GM23248 (cell line): ENCODE data around the gene RABL3. TPM values are rescaled to one million over a fixed set of nuclear protein-coding genes. Genes with fewer than 3 reads are reported as not detected.
A peak's percentile ranks its signal among the peaks of the same experiment; 100 is the strongest.

Experiments used
- DNase-seq: peaks from one replicate; pipeline ENCODE4 v3.0.0-alpha.2; 2015
- H2AFZ ChIP-seq: fragments of 200-600 bp; sonication (generic); 2 replicates; pipeline ENCODE4 v1.6.1; 2016; ENCODE audit warnings: antibody characterized with exemption
- H3F3A ChIP-seq: fragments of 200-600 bp; sonication (generic); 2 replicates; pipeline ENCODE4 v1.6.1; 2016; ENCODE audit warnings: mild to moderate bottlenecking, antibody characterized with exemption, mixed run types; ENCODE audit not compliant: insufficient read depth
- H3K27ac ChIP-seq: fragments of 200-600 bp; sonication (generic); 2 replicates; pipeline ENCODE4 v1.5.1; 2016; ENCODE audit warnings: mild to moderate bottlenecking
- H3K27me3 ChIP-seq: fragments of 200-600 bp; sonication (generic); replicated peaks from 2 replicates; pipeline ENCODE4 v1.6.1; 2016; ENCODE audit warnings: mild to moderate bottlenecking; ENCODE audit not compliant: insufficient read depth
- H3K36me3 ChIP-seq: fragments of 200-600 bp; sonication (generic); 2 replicates; pipeline ENCODE4 v1.6.1; 2016; ENCODE audit warnings: low read depth, mild to moderate bottlenecking
- H3K4me1 ChIP-seq: fragments of 200-600 bp; sonication (generic); 2 replicates; pipeline ENCODE4 v1.6.1; 2016; ENCODE audit warnings: mild to moderate bottlenecking; ENCODE audit not compliant: insufficient read depth
- H3K4me2 ChIP-seq: fragments of 200-600 bp; sonication (generic); one replicate; pipeline ENCODE4 v1.6.1; 2016; ENCODE audit warnings: mild to moderate bottlenecking; ENCODE audit not compliant: unreplicated experiment
- H3K4me3 ChIP-seq: fragments of 200-600 bp; sonication (generic); 2 replicates; pipeline ENCODE4 v1.5.1; 2016; ENCODE audit warnings: mild to moderate bottlenecking
- H3K79me2 ChIP-seq: fragments of 200-600 bp; sonication (generic); 2 replicates; pipeline ENCODE4 v1.6.1; 2016; ENCODE audit warnings: mild to moderate bottlenecking; ENCODE audit not compliant: insufficient read depth
- H3K9ac ChIP-seq: fragments of 200-600 bp; sonication (generic); 2 replicates; pipeline ENCODE4 v1.6.1; 2016; ENCODE audit warnings: mild to moderate bottlenecking
- H3K9me2 ChIP-seq: fragments of 200-600 bp; sonication (generic); 2 replicates; pipeline ENCODE4 v1.6.1; 2016; ENCODE audit warnings: mixed run types, mild to moderate bottlenecking, moderate library complexity; ENCODE audit not compliant: insufficient read depth
- H3K9me3 ChIP-seq: fragments of 200-600 bp; sonication (generic); one replicate; pipeline ENCODE4 v1.6.1; 2017; ENCODE audit warnings: low read depth
- H4K20me1 ChIP-seq: fragments of 200-600 bp; sonication (generic); 2 replicates; pipeline ENCODE4 v1.6.0; 2016; ENCODE audit not compliant: insufficient read depth
- EZH2 ChIP-seq: fragments of 200-600 bp; sonication (generic); IDR thresholded peaks from 2 replicates; pipeline ENCODE4 v1.6.1; 2018; ENCODE audit warnings: antibody characterized with exemption, mild to moderate bottlenecking; ENCODE audit not compliant: insufficient read depth, poor library complexity, severe bottlenecking
- EZH2phosphoT487 ChIP-seq: fragments of 200-600 bp; sonication (generic); IDR thresholded peaks from 2 replicates; pipeline ENCODE4 v1.6.1; 2018; ENCODE audit warnings: antibody characterized with exemption, moderate library complexity, mild to moderate bottlenecking, low read depth; ENCODE audit not compliant: insufficient read depth
- WGBS, 2 experiments: methylation state at CpG; one replicate each; pipeline ENCODE4 v1.1.6; 2015 to 2017; ENCODE audit warnings: low lambda C conversion rate in 2 of 2, low coverage in 1 of 2; ENCODE audit errors: missing lambda C conversion rate in 2 of 2; 5-methylcytosine and 5-hydroxymethylcytosine counted together
- in situ Hi-C: fragments of 300-500 bp; cut with MboI; formaldehyde crosslinking; loops from 2 replicates; pipeline ENCODE4 v1.15.0; 2020
- polyA plus RNA-seq: library from polyadenylated mRNA; unstranded; fragments of >200 nt; fragmentation: Nextera tagmentation; extraction: Ambion mirVana; gene quantifications from 2 replicates; pipeline ENCODE4 v1.2.1, GENCODE V29; 2016
- total RNA-seq: library from RNA; depleted of rRNA; stranded (reverse); fragments of >200 nt; shearing (Covaris generic); gene quantifications from 2 replicates; pipeline ENCODE4 v1.2.3, GENCODE V29; 2014

The RABL3 gene
- total and polyA plus RNA-seq, 2 experiments from 2014 or later: 17.2 to 27.4 TPM

- Histone ChIP-seq H3K4me3 (no peak overlapping the region), H3F3A (peaks cover 17% of the 10 kb centered on the region), H3K4me2 (no peak overlapping the region), H3K4me1 (peaks cover 23% of the 10 kb centered on the region), H2AFZ (no peak overlapping the region), H3K9ac (no peak overlapping the region), H3K27ac (no peak overlapping the region), H3K9me3 (no peaks in the 10 kb centered on the region), H3K27me3 (no peaks in the 10 kb centered on the region), H4K20me1 (no peaks in the 10 kb centered on the region), H3K79me2 (no peaks in the 10 kb centered on the region), H3K36me3 (no peaks in the 10 kb centered on the region), H3K9me2 (no peaks in the 10 kb centered on the region)
- 6% methylated on average over 1 of the region's 1 CpG for WGBS, 2 experiments
- DNase-seq: peak; percentile 4
- in situ Hi-C loops: no loop called here
- TF ChIP-seq EZH2phosphoT487 (no peak), EZH2 (no peak)
Observed at GRCh38 chr3:120683213-120683612, 59.1 kb downstream of the RABL3 start.

GRCh38 chr3:120682095-120682681 lies 60.1 kb downstream of the RABL3 start, which contains the start of gene HGD:
Gene HGD (minus strand): TSS chr3:120682239. CDS start chr3:120682111, 128 bp downstream.
- no peak for TF ChIP-seq EZH2phosphoT487
- TF ChIP-seq EZH2: no peak
- Histone ChIP-seq H3K4me1 (peaks cover 19% of the 10 kb centered on the region), H3K9ac (no peak within 1 kb of the TSS), H3K79me2 (no peaks in the 10 kb centered on the region), H2AFZ (no peak within 1 kb of the TSS), H3K9me2 (no peaks in the 10 kb centered on the region), H3K27me3 (no peaks in the 10 kb centered on the region), H3F3A (peaks cover 21% of the 10 kb centered on the region), H4K20me1 (no peaks in the 10 kb centered on the region), H3K9me3 (no peaks in the 10 kb centered on the region), H3K4me2 (no peak within 1 kb of the TSS), H3K36me3 (no peaks in the 10 kb centered on the region), H3K4me3 (no peak within 1 kb of the TSS), H3K27ac (no peak within 1 kb of the TSS)
- in situ Hi-C loops: no loop called here
- 93 to 96% methylated on average over 5 of the region's 5 CpGs for WGBS, 2 experiments
- DNase-seq: peak; percentile 6

- no peak overlapping the region for H3K9ac ChIP-seq
- no peaks in the 10 kb centered on the region for H3K79me2 ChIP-seq
- H3K9me2 ChIP-seq: no peaks in the 10 kb centered on the region
- WGBS, 2 experiments: 82 to 85% methylated on average over 4 of the region's 4 CpGs
- H3F3A ChIP-seq: peaks cover 21% of the 10 kb centered on the region
- TF ChIP-seq EZH2 (no peak), EZH2phosphoT487 (no peak)
- H3K27ac ChIP-seq: no peak overlapping the region
- in situ Hi-C loops: no loop called here
- no peaks in the 10 kb centered on the region for H3K27me3 ChIP-seq
- no peaks in the 10 kb centered on the region for H3K36me3 ChIP-seq
- no peak overlapping the region for H3K4me3 ChIP-seq
- no peaks in the 10 kb centered on the region for H4K20me1 ChIP-seq
- DNase-seq: no peak
- no peak overlapping the region for H3K4me2 ChIP-seq
- peaks cover 18% of the 10 kb centered on the region for H3K4me1 ChIP-seq
- H2AFZ ChIP-seq: no peak overlapping the region
- H3K9me3 ChIP-seq: no peaks in the 10 kb centered on the region
Observed at GRCh38 chr3:120681506-120682038, 60.7 kb downstream of the RABL3 start.

GRCh38 chr3:120681018-120681417 lies 61.3 kb downstream of the RABL3 start:
- Histone ChIP-seq H3F3A (peaks cover 21% of the 10 kb centered on the region), H3K4me3 (no peak overlapping the region), H2AFZ (no peak overlapping the region), H3K9ac (no peak overlapping the region), H3K27me3 (no peaks in the 10 kb centered on the region), H3K79me2 (no peaks in the 10 kb centered on the region), H3K9me2 (no peaks in the 10 kb centered on the region), H3K9me3 (no peaks in the 10 kb centered on the region), H3K36me3 (no peaks in the 10 kb centered on the region), H3K27ac (no peak overlapping the region), H4K20me1 (no peaks in the 10 kb centered on the region), H3K4me2 (no peak overlapping the region), H3K4me1 (peaks cover 18% of the 10 kb centered on the region)
- WGBS, 2 experiments: 43 to 53% methylated on average over 2 of the region's 2 CpGs
- DNase-seq: no peak
- no peak for TF ChIP-seq EZH2phosphoT487
- TF ChIP-seq EZH2: no peak
- in situ Hi-C loops: no loop called here
